Measurements from ENCODE around the gene RNFT2. TPM values are rescaled to one million over a fixed set of nuclear protein-coding genes. Genes with fewer than 3 reads are reported as not detected.

The RNFT2 gene
- total and polyA plus RNA-seq, 2 donors from 2014 or later = 4.3 to 6.8 TPM

DNA sequence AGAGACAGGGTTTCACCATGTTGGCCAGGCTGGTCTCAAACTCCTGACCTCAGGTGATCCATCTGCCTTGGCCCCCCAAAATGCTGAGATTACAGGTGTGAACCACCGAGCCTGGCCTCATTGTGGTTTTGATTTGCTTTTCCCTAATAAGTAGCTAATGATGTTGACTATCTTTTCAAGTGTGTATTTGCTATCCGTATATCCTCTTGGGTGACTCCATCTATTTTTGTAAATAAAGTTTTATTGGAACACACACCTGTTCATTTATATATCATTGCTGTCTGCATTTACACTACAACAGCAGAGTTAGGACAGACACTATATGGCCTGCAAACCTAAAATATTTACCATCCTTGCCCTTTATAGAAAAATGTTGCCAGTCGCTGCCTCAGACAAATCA, 156.8 kb downstream of the RNFT2 start:
- Histone ChIP-seq H3K27me3 (ENCODE audit: control insufficient read depth, insufficient read depth, low read length) (no peaks in the 10 kb centered on the region), H3K4me1 (ENCODE audit: control insufficient read depth in 2 of 3, insufficient read depth in 2 of 3, low read depth in 1 of 3, low read length in 3 of 3) (no peaks in the 10 kb centered on the region), H3K4me3 (ENCODE audit: low read length in 3 of 3) (no peak overlapping the region), H3K27ac (ENCODE audit: low read depth in 2 of 2, low read length in 2 of 2) (no peak overlapping the region), H3K9ac (ENCODE audit: low read length in 3 of 3) (no peak overlapping the region), H3K36me3 (ENCODE audit: control insufficient read depth in 2 of 3, insufficient read depth in 3 of 3, low read length in 3 of 3) (no peaks in the 10 kb centered on the region), H3K9me3 (ENCODE audit: control insufficient read depth in 2 of 3, insufficient read depth in 1 of 3, low read length in 3 of 3) (no peaks in the 10 kb centered on the region)
- TF ChIP-seq, protein P1, sequence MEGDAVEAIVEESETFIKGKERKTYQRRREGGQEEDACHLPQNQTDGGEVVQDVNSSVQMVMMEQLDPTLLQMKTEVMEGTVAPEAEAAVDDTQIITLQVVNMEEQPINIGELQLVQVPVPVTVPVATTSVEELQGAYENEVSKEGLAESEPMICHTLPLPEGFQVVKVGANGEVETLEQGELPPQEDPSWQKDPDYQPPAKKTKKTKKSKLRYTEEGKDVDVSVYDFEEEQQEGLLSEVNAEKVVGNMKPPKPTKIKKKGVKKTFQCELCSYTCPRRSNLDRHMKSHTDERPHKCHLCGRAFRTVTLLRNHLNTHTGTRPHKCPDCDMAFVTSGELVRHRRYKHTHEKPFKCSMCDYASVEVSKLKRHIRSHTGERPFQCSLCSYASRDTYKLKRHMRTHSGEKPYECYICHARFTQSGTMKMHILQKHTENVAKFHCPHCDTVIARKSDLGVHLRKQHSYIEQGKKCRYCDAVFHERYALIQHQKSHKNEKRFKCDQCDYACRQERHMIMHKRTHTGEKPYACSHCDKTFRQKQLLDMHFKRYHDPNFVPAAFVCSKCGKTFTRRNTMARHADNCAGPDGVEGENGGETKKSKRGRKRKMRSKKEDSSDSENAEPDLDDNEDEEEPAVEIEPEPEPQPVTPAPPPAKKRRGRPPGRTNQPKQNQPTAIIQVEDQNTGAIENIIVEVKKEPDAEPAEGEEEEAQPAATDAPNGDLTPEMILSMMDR (IDR thresholded peaks at IDR 0.05; ENCODE audit: borderline replicate concordance, extremely low read depth, insufficient read depth) = no peak
- DNase-seq (no peak), FAIRE-seq (no peak)
- intact Hi-C loops (cut with DNase I) = no loop called here

DNA sequence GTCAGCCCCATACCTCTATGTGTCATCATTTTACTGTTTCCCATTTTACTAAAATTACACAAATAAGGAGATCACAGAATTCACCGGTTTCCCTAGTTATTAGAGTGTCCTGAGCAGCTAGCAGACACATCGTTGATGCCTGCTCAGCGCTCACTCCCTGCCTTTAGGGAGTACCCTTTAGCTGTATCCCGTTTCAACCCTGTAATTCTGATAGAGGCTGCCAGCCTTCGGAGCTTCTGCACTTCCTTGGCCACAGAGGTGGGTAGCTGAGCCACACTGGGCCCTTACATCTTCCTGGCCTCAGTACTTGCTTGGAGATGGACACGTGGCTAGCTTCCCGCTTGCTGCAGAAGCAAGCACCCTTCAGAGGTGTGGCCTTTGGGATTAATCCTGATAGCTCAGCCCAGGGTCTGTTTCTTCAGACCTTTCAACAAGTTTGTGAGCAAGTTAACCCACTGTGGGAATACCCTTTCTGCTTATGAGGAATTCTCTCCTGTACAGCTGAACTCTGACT, 158.4 kb downstream of the RNFT2 start:
- intact Hi-C loops (cut with DNase I) = no loop called here
- H3K9me3 ChIP-seq (ENCODE audit: control insufficient read depth in 2 of 3, insufficient read depth in 1 of 3, low read length in 3 of 3) = no peaks in the 10 kb centered on the region
- TF ChIP-seq, protein P1 (IDR thresholded peaks at IDR 0.05; ENCODE audit: borderline replicate concordance, extremely low read depth, insufficient read depth) = no peak
- H3K27ac ChIP-seq (ENCODE audit: low read depth in 2 of 2, low read length in 2 of 2) = no peak overlapping the region
- H3K27me3 ChIP-seq (ENCODE audit: control insufficient read depth, insufficient read depth, low read length) = no peaks in the 10 kb centered on the region
- H3K4me3 ChIP-seq (ENCODE audit: low read length in 3 of 3) = no peak overlapping the region
- H3K9ac ChIP-seq (ENCODE audit: low read length in 3 of 3) = no peak overlapping the region
- H3K4me1 ChIP-seq (ENCODE audit: control insufficient read depth in 2 of 3, insufficient read depth in 2 of 3, low read depth in 1 of 3, low read length in 3 of 3) = no peaks in the 10 kb centered on the region
- FAIRE-seq = no peak
- no peaks in the 10 kb centered on the region for H3K36me3 ChIP-seq (ENCODE audit: control insufficient read depth in 2 of 3, insufficient read depth in 3 of 3, low read length in 3 of 3)
- DNase-seq = peak in 3 of 5 donors; percentile 43 to 54 (median 50)

DNA sequence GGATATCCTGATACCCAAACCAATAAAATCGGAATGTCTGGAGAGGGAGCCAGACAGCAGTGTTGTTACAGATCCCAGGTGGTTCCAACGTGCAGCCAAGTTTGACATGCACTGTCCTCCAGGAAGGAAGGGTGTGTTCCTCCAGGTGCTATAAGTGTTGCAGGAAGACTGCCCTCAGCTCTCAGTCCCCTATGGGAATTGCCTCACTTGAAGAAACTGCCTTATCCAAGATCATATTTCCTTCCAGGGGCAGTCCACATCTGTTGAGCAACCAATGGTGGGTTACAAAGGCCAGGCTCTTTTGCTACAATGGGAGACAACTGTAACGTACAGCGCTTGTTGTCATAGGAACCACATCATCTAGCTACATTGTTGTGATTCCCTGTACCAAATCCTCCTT, 159.4 kb downstream of the RNFT2 start:
- TF ChIP-seq, protein P1 (IDR thresholded peaks at IDR 0.05; ENCODE audit: borderline replicate concordance, extremely low read depth, insufficient read depth) = no peak
- Histone ChIP-seq H3K4me1 (ENCODE audit: control insufficient read depth in 2 of 3, insufficient read depth in 2 of 3, low read depth in 1 of 3, low read length in 3 of 3) (no peaks in the 10 kb centered on the region), H3K4me3 (ENCODE audit: low read length in 3 of 3) (no peak overlapping the region), H3K9ac (ENCODE audit: low read length in 3 of 3) (no peak overlapping the region), H3K36me3 (ENCODE audit: control insufficient read depth in 2 of 3, insufficient read depth in 3 of 3, low read length in 3 of 3) (no peaks in the 10 kb centered on the region), H3K27ac (ENCODE audit: low read depth in 2 of 2, low read length in 2 of 2) (no peak overlapping the region), H3K9me3 (ENCODE audit: control insufficient read depth in 2 of 3, insufficient read depth in 1 of 3, low read length in 3 of 3) (no peaks in the 10 kb centered on the region), H3K27me3 (ENCODE audit: control insufficient read depth, insufficient read depth, low read length) (no peaks in the 10 kb centered on the region)
- intact Hi-C loops (cut with DNase I) = no loop called here
- DNase-seq = no peak
- FAIRE-seq = no peak

DNA sequence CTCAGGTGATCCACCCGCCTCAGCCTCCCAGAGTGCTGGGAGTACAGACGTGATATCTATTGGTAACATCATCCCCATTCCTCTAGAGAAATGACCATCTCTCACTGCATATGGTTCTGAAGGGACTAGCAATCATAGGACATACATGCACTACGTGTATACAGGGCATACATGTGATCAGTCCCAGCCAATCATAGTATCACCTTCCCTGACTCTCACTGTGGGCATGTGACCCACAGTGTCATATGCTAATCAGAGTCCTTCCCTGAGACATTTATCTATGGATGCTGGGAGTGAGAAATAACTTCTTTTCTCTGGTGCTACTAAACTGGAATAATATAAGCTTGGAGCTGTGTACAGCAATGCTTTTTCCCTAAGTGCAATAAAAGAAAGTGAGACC, 160.6 kb downstream of the RNFT2 start:
- no peak for DNase-seq
- H3K36me3 ChIP-seq (ENCODE audit: control insufficient read depth in 2 of 3, insufficient read depth in 3 of 3, low read length in 3 of 3) = no peaks in the 10 kb centered on the region
- TF ChIP-seq, protein P1 (IDR thresholded peaks at IDR 0.05; ENCODE audit: borderline replicate concordance, extremely low read depth, insufficient read depth) = no peak
- H3K4me3 ChIP-seq (ENCODE audit: low read length in 3 of 3) = no peak overlapping the region
- H3K9ac ChIP-seq (ENCODE audit: low read length in 3 of 3) = no peak overlapping the region
- no peaks in the 10 kb centered on the region for H3K27me3 ChIP-seq (ENCODE audit: control insufficient read depth, insufficient read depth, low read length)
- H3K27ac ChIP-seq (ENCODE audit: low read depth in 2 of 2, low read length in 2 of 2) = no peak overlapping the region
- FAIRE-seq = no peak
- no peaks in the 10 kb centered on the region for H3K4me1 ChIP-seq (ENCODE audit: control insufficient read depth in 2 of 3, insufficient read depth in 2 of 3, low read depth in 1 of 3, low read length in 3 of 3)
- no peaks in the 10 kb centered on the region for H3K9me3 ChIP-seq (ENCODE audit: control insufficient read depth in 2 of 3, insufficient read depth in 1 of 3, low read length in 3 of 3)
- intact Hi-C loops (cut with DNase I) = no loop called here

Data from kidney (tissue), 14 donors.